GM10847 (cell line): Measurements from ENCODE around the gene CBY1.

Experiments used
- POLR2A ChIP-seq: IDR thresholded peaks from 2 replicates; pipeline ENCODE4 v1.6.1; 2011; ENCODE audit not compliant: insufficient read length; ENCODE audit errors: extremely low read depth

The CBY1 gene

DNA sequence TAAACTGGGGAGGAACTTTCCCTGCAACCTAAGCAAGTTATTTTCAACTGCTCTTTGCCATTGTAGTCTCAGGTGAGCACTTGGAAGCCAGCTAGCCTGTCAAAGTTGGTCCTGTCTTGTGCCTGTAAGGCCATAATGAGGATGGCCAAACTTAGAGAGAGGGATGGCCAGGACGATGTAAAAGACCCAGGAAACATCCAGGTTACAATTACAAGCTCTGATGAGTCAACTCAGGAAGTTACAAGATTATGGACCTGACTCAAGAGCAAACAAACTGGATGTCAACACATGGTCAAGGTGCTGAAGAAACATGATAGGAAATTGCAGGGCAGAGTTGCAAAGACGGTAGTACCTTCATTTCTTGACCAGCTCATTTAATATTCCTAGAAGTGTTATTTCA lies 50.9 kb downstream of the CBY1 start:
- TF ChIP-seq POLR2A, result no peak

- no peak for TF ChIP-seq POLR2A
These were observed 51.5 kb downstream of the CBY1 start for GRCh38 chr22:38707984-38708383.

DNA sequence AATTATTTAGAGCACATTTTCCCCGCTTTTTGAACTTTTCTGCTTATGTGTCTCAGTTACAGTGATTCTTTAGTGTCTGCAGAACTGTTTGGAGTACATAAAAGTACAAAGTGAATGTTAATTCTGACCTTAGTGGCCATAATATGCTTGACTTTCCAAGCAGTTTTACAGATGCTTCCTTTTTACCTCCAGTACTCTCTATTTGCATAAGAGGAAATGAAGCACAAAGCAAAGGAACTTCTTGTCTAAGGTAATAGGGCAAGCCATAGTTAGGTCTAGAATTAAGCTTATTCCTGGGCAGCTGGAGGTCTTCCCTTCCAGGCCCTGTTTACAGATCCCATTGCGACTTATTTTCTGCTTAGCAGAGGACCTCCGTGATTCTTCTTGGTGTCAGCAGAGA lies 52.9 kb downstream of the CBY1 start:
- no peak for TF ChIP-seq POLR2A

DNA sequence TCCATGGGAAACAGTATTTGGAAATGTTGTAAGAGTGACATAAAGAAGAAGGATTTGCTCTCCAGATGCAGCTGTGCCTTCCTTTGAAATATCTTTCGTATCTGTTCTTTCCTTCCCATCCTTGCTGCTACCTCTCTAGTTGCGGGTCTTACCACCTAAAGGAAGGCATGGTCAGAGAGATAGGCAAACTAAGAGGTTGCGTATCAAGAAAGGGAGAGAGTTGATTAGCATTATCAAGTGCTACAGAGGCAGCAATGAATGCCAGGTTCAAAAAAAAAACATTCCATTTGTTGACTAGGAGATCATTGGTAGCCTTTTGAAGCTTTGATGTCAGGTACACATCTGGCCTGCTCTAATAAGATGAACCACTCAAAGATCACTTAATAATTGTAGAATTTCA lies 53.9 kb downstream of the CBY1 start:
- no peak for TF ChIP-seq POLR2A

DNA sequence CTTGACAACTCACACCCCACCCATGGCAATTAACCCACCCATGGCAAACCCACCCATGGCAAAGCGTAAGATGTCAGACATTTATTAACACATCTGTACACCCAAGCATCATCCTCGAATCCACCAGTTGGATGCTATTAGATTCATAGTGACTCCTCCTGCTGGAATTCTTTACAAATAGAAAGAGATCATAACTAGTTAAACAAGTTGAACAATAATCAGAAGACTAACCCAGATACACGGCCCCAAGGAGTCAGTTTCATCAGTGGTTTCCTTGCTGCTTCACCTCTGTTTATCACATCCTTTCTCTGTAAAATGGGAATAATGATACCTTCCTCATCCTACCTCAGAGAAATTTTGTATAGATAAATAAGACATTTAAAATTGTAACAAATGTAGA lies 54.4 kb downstream of the CBY1 start:
- no peak for TF ChIP-seq POLR2A

DNA sequence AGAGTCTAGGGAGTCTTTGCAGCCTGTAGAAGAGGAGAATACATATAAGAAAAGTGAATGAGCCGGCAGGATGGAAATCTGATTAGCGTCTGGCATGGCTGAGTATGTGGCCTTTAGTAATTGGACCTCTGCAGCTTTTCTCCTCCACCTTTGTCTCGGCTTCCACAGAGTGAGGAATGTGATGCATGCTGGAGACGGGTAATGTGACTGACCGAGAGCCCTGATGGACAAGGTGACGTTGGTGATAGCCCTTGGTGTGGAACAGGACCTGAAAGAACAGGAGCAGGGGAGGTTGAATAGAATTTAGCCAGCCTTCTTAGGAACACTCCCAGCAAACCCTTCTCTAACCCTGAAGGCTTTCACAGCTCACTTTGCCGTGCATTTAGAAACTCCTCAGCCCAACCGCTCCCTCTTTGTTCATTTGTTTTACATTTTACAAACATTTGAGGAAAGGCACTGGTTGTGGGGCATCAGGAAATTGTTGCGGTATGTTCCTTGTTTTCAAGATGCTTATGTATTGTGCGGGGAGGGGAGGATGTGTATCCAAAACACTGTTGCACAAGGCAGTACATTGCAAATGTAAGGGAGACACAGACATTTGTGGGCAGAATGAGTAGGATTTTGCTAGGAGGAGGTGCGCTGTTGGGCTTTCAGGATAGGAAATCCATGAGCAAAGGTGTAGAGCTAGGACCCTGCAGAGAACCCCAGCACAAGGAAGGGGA lies 56.2 kb downstream of the CBY1 start:
- no peak for TF ChIP-seq POLR2A

GRCh38 chr22:38713921-38714320 lies 57.5 kb downstream of the CBY1 start:
- no peak for TF ChIP-seq POLR2A

GRCh38 chr22:38715176-38715764 lies 58.8 kb downstream of the CBY1 start:
- TF ChIP-seq POLR2A, result no peak

GRCh38 chr22:38715852-38716251 lies 59.4 kb downstream of the CBY1 start:
- TF ChIP-seq POLR2A, result no peak

DNA sequence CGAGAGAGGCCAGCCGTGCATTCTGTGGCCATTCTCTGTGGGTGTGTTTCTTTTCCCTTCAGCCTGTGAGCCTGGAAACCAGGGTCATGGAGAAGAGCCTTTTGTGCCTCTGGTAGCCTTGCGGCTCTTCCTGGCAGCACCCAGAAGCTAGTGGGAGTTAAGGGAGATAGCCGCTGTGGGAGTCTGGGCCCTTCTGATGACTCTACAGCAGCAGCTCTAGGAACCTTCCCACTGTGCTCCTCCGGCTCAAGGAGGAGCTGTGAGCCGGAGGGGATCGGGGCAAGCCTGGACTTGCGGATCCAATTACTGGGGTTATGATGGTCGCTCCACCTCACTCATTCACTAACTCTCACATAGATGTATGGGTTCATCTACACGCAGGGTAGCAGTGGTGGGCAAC lies 59.8 kb downstream of the CBY1 start:
- TF ChIP-seq POLR2A, result no peak

DNA sequence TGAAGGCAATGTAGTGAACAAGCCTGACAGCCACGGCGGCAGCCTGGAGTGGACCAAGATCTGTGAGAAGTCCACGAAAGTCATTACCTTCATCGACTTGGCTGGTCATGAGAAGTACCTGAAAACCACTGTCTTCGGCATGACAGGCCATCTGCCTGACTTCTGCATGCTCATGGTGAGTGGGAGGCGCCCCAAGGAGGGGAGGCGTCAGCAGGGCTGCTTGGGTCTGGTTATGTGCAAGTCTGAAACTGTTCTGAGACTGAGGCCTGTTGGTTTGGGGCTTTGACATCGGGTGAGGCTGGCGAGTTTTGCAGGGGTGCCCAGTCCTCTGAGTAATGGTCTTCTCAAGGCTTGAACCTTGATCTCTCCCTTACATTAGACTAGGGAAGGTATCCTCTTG lies 60.4 kb downstream of the CBY1 start:
- TF ChIP-seq POLR2A, result no peak

GRCh38 chr22:38717244-38717643 lies 60.8 kb downstream of the CBY1 start:
- TF ChIP-seq POLR2A, result no peak

- TF ChIP-seq POLR2A, result no peak
These were observed 62.0 kb downstream of the CBY1 start for GRCh38 chr22:38718414-38718813.

DNA sequence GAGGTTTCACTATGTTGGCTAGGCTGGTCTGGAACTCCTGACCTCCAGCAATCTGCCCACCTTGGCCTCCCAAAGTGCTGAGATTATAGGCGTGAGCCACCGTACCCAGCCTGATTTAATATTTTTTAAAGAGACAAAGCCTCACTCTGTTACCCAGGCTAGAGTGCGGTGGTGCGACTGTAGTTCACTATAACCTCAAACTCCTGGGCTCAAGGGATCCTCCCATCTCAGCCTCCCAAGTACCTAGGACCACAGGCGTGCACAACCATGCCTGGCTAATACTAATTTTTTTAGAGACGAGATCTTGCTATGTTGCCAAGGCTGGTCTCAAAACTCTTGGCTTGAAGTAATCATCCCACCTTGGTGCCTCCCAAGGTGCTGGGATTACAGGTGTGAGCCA lies 62.8 kb downstream of the CBY1 start:
- TF ChIP-seq POLR2A, result no peak

DNA sequence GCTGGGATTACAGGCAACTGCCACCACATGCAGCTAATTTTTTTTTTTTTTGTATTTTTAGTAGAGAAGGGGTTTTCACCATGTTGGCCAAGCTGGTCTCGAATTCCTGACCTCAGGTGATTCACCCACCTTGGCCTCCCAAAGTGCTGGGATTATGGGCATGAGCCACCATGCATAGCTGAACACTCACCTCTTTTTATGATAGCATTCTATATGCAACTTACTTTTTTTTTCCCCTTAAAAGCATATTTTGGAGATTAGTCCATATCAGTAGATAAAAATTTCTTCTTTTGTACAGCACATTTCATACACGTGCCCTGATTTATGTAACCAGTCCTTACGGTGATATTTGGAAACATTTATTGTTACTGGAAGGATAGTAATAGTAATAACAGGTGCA lies 63.9 kb downstream of the CBY1 start:
- no peak for TF ChIP-seq POLR2A

GRCh38 chr22:38721551-38721950 lies 65.1 kb downstream of the CBY1 start:
- no peak for TF ChIP-seq POLR2A
